ENCODE data around the gene KLF13.

- TF ChIP-seq ZNF24 (IDR thresholded peaks at IDR 0.05): no peak
- no peak for TF ChIP-seq CREM (IDR thresholded peaks at IDR 0.05; ENCODE audit: low read depth)
- no peak for TF ChIP-seq ZBTB11 (CRISPR knock-in tag; IDR thresholded peaks at IDR 0.05)
- no peak for TF ChIP-seq CTCF (IDR thresholded peaks at IDR 0.05 in 2 of 3, conservative IDR thresholded peaks at IDR 0.05 in 1 of 3; ENCODE audit: control insufficient read depth in 2 of 3, extremely low read depth in 1 of 3, insufficient read depth in 1 of 3, low read depth in 3 of 3, low read length in 3 of 3)
- TF ChIP-seq CHD2 (IDR thresholded peaks at IDR 0.05; ENCODE audit: borderline replicate concordance, low read depth, low read length): no peak
- no peak for TF ChIP-seq FOS (IDR thresholded peaks at IDR 0.05; ENCODE audit: borderline replicate concordance, extremely low read depth, insufficient read length)
- no peak for TF ChIP-seq YY1 (IDR thresholded peaks at IDR 0.05; ENCODE audit: low read depth, low read length)
Observed at GRCh38 chr15:31362886-31363285, 36.3 kb downstream of the KLF13 start.
